ENCODE results near the gene UBL3.

UBL3 gene

GRCh38 chr13:29810898-29811297 is 39.5 kb downstream of the UBL3 start:
- no peak overlapping the region for H3K27ac ChIP-seq
- H3K36me3 ChIP-seq, result no peaks in the 10 kb centered on the region
- no peaks in the 10 kb centered on the region for H3K9me3 ChIP-seq
- no peak for DNase-seq
- H3K27me3 ChIP-seq, result no peaks in the 10 kb centered on the region
- H3K4me3 ChIP-seq, result no peak overlapping the region
- intact Hi-C loops (cut with DNase I; ENCODE audit: low total_unique reads), result no loop called here
- peaks cover 0 to 57% (median 24%) of the 10 kb centered on the region in 4 donors for H3K4me1 ChIP-seq
- no peak for TF ChIP-seq CTCF (IDR thresholded peaks at IDR 0.05)

GRCh38 chr13:29810145-29810742 is 40.2 kb downstream of the UBL3 start:
- Histone ChIP-seq H3K27me3 (no peaks in the 10 kb centered on the region), H3K9me3 (no peaks in the 10 kb centered on the region), H3K4me1 (peaks cover 0 to 50% (median 24%) of the 10 kb centered on the region in 4 donors), H3K27ac (no peak overlapping the region), H3K4me3 (no peak overlapping the region), H3K36me3 (no peaks in the 10 kb centered on the region)
- no peak for TF ChIP-seq CTCF (IDR thresholded peaks at IDR 0.05)
- no peak for DNase-seq
- intact Hi-C loops (cut with DNase I; ENCODE audit: low total_unique reads), result no loop called here

- Histone ChIP-seq H3K4me3 (no peak overlapping the region), H3K4me1 (peaks cover 0 to 47% (median 24%) of the 10 kb centered on the region in 4 donors)
- no peak for TF ChIP-seq CTCF (IDR thresholded peaks at IDR 0.05)
Measured at GRCh38 chr13:29808264-29808663, 42.2 kb downstream of the UBL3 start.

GRCh38 chr13:29805994-29806979 is 44.1 kb downstream of the UBL3 start:
- no peaks in the 10 kb centered on the region for H3K9me3 ChIP-seq
- no peak overlapping the region for H3K27ac ChIP-seq
- H3K36me3 ChIP-seq, result no peaks in the 10 kb centered on the region
- H3K27me3 ChIP-seq, result no peaks in the 10 kb centered on the region
- H3K4me1 ChIP-seq, result peaks cover 0 to 53% (median 27%) of the 10 kb centered on the region in 4 donors
- no peak for TF ChIP-seq CTCF (IDR thresholded peaks at IDR 0.05)
- H3K4me3 ChIP-seq, result no peak overlapping the region
- intact Hi-C loops (cut with DNase I; ENCODE audit: low total_unique reads), result no loop called here
- no peak for DNase-seq

More at GRCh38 chr13:29808264-29808663, 42.2 kb downstream of the UBL3 start:
- Histone ChIP-seq H3K9me3 (no peaks in the 10 kb centered on the region), H3K36me3 (no peaks in the 10 kb centered on the region), H3K27me3 (no peaks in the 10 kb centered on the region), H3K27ac (no peak overlapping the region)
- no peak for DNase-seq
- intact Hi-C loops (cut with DNase I; ENCODE audit: low total_unique reads), result no loop called here

- no peaks in the 10 kb centered on the region for H3K9me3 ChIP-seq
- TF ChIP-seq CTCF (IDR thresholded peaks at IDR 0.05), result no peak
- no peak overlapping the region for H3K4me3 ChIP-seq
- intact Hi-C loops (cut with DNase I; ENCODE audit: low total_unique reads), result no loop called here
- no peak for DNase-seq
- no peaks in the 10 kb centered on the region for H3K36me3 ChIP-seq
- H3K4me1 ChIP-seq, result peaks cover 0 to 23% (median 11%) of the 10 kb centered on the region in 4 donors
- H3K27me3 ChIP-seq, result no peaks in the 10 kb centered on the region
- no peak overlapping the region for H3K27ac ChIP-seq
Measured at GRCh38 chr13:29803221-29803620, 47.2 kb downstream of the UBL3 start.
